Fibroblast of pulmonary artery (primary cell): ENCODE data around the gene BBS10.

Source experiments
- DNase-seq: peaks from one replicate; pipeline ENCODE4 v3.0.0-alpha.2; 2010; ENCODE audit warnings: low read depth
- H3K4me3 ChIP-seq: replicated peaks from 2 replicates; pipeline ENCODE4 v1.5.1; 2011; ENCODE audit warnings: low read depth, mild to moderate bottlenecking, control low read depth, low read length, moderate library complexity
- CTCF ChIP-seq: IDR thresholded peaks from 2 replicates; pipeline ENCODE4 v1.5.1; 2011; ENCODE audit warnings: mild to moderate bottlenecking, control low read depth, low read length, inconsistent platforms; ENCODE audit errors: missing control alignments

Gene BBS10

GRCh38 chr12:76303989-76304460 is 44.2 kb downstream of the BBS10 start:
- no peak for TF ChIP-seq CTCF
- no peak for DNase-seq
- H3K4me3 ChIP-seq = no peak overlapping the region

- H3K4me3 ChIP-seq = no peak overlapping the region
- no peak for DNase-seq
- TF ChIP-seq CTCF = no peak
These were observed 44.9 kb downstream of the BBS10 start for GRCh38 chr12:76303365-76303764.

GRCh38 chr12:76300297-76300665 is 47.9 kb downstream of the BBS10 start:
- DNase-seq = no peak
- no peak overlapping the region for H3K4me3 ChIP-seq
- no peak for TF ChIP-seq CTCF

GRCh38 chr12:76299536-76300296 is 48.5 kb downstream of the BBS10 start:
- DNase-seq = no peak
- no peak overlapping the region for H3K4me3 ChIP-seq
- TF ChIP-seq CTCF = no peak
